ENCODE data around the gene WNT7B. TPM values are rescaled to one million over a fixed set of nuclear protein-coding genes. Genes with fewer than 3 reads are reported as not detected.

Gene WNT7B
- total RNA-seq, 4 donors from 2014 or later = 0.41 TPM; not detected in 3

DNA sequence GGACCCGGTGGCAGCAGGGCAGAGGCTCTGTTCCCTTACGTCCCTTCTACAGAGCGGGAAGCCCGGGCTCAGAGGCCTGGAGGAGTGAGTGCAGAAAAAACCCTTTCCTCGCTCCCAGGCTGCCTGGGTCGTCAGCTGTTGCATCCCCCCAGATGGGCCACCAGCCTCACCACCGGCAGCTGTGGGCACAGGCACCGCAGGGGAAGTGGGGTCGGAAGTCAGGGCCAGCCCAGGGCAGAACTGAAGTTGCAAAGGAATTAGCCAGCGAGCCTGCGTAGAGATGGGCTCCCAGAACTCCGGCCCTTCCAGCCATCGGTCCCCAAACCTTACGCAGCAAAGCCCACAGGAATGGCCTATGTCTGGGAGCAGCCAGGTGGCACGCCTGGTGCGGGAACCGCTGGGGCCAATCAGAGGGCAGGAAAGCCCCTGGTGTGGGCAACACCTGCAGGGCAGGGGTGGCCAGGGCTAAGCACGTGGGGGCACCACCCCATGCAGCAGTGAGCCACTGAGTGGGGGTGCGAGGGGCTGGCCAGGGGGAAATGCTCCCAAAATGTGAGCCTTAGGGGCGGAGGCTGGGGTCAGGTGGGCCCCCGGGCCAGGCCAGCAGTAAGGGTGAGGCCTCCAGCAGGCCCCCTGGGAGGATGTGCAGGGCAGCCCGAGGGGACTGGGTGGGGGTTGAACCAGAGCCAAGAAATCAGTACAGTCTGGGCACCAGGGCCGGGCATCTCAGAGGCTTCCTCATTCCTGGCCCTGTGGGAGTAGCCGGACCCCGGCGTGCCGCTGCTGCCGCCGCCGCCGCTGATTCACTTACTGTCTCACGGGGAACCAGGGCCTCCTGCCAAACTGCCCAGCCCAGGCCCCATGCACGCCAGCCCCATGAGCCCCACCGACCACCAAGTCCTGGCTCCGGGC lies 58.2 kb downstream of the WNT7B start:
- H3K9me3 ChIP-seq = no peaks in the 10 kb centered on the region
- H3K36me3 ChIP-seq = no peaks in the 10 kb centered on the region
- no peak overlapping the region for H3K4me3 ChIP-seq
- no peaks in the 10 kb centered on the region for H3K4me1 ChIP-seq
- no peak for DNase-seq
- intact Hi-C loops (cut with DNase I; ENCODE audit: low total_unique reads) = no loop called here
- no peak overlapping the region for H3K27ac ChIP-seq
- TF ChIP-seq CTCF (IDR thresholded peaks at IDR 0.05) = no peak
- no peak for TF ChIP-seq POLR2A (IDR thresholded peaks at IDR 0.05)
- no peaks in the 10 kb centered on the region for H3K27me3 ChIP-seq

DNA sequence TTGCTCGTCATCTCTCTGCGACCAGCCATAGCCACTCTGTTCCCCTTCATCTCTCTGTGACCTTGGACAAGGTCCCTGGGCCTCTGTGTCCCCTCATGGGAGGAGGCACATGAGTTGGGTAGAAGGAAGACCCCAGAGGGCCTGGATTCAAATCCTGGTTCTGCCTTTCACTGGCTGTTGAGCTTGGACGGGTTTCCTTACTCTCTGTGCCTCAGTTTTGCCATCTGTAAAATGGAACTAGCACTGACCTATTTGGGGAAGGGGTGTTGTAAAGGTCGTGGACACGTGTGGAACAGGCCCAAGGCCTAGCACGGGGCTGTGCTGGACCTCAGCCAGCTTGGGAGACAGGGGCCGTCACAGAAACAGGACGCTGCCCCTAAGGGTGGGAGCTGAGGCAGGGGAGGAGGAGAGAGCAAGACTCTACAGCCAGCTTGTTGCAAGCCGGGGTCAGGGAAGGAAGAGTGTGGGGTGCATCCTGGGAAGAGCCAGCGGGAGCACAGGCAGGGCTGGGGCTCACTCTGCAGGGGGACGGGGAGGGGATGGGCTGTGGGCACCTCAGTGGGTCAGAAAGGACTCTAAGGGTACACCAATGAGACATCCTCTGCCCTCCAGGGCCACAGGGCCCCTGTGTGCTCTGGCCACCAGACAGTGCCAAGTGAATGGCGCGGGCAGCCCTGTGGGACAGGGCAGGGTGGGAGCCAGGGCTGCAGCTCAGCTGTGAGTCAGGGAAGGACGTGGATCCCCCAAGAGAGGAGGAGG lies 59.1 kb downstream of the WNT7B start:
- intact Hi-C loops (cut with DNase I; ENCODE audit: low total_unique reads) = no loop called here
- DNase-seq = no peak

DNA sequence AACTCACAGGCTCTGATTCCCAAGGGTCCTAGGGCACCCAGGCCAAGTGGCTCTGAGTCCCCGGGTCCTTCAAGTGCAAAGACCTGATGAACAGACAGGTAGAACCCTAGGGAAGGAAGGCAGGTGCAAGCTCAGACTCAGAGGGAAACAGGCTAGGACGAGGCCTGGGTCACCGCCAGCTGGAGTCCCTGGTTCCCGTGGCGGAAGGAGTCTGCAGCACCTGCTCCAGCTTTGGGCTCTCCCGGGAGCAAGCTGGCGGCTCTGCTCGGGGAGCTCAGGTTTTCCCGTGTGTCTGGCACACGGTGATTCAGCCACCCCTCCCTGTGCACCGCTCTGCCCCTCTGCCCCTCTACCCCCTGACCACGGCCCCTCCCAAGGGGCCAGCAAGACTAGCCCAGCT lies 59.8 kb downstream of the WNT7B start:
- H3K36me3 ChIP-seq = no peaks in the 10 kb centered on the region
- no peak for TF ChIP-seq CTCF (IDR thresholded peaks at IDR 0.05)
- intact Hi-C loops (cut with DNase I; ENCODE audit: low total_unique reads) = no loop called here

More for the DNA sequence above, 59.1 kb downstream of the WNT7B start:
- no peaks in the 10 kb centered on the region for H3K9me3 ChIP-seq
- H3K4me1 ChIP-seq = no peaks in the 10 kb centered on the region
- no peaks in the 10 kb centered on the region for H3K36me3 ChIP-seq
- H3K27ac ChIP-seq = no peak overlapping the region
- no peak for TF ChIP-seq POLR2A (IDR thresholded peaks at IDR 0.05)
- TF ChIP-seq CTCF (IDR thresholded peaks at IDR 0.05) = no peak
- H3K27me3 ChIP-seq = no peaks in the 10 kb centered on the region
- H3K4me3 ChIP-seq = no peak overlapping the region

DNA sequence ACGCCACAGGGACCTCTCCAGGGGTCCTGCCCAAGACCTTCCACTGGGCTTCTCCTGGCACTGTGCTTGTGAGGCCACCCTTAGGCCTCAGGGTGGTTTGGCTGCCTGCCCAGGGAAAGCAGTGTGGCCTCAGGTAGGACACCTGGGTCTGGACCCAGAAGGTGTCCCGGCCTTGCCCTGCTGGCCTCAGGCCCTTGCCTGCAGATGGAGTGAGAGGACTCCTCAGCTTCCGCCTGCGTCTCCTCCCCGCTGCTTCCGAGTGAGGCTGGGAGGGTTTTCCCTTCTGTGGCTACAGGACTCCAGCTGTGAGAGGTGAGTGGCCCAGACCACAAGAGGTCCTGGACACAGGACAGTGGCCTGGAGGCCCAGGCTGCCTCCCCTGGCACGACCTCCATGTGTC lies 60.4 kb downstream of the WNT7B start:
- H3K4me1 ChIP-seq = no peaks in the 10 kb centered on the region
- no peaks in the 10 kb centered on the region for H3K9me3 ChIP-seq
- TF ChIP-seq POLR2A (IDR thresholded peaks at IDR 0.05) (no peak), CTCF (IDR thresholded peaks at IDR 0.05) (no peak)
- DNase-seq = no peak
- no peak overlapping the region for H3K4me3 ChIP-seq
- no peak overlapping the region for H3K27ac ChIP-seq
- intact Hi-C loops (cut with DNase I; ENCODE audit: low total_unique reads) = no loop called here
- no peaks in the 10 kb centered on the region for H3K27me3 ChIP-seq
- no peaks in the 10 kb centered on the region for H3K36me3 ChIP-seq

More for the DNA sequence above, 59.8 kb downstream of the WNT7B start:
- Histone ChIP-seq H3K4me1 (no peaks in the 10 kb centered on the region), H3K27ac (no peak overlapping the region), H3K27me3 (no peaks in the 10 kb centered on the region), H3K9me3 (no peaks in the 10 kb centered on the region), H3K4me3 (no peak overlapping the region)
- DNase-seq = no peak

GRCh38 chr22:45915841-45916240 lies 61.1 kb downstream of the WNT7B start:
- H3K9me3 ChIP-seq = no peaks in the 10 kb centered on the region
- H3K36me3 ChIP-seq = no peaks in the 10 kb centered on the region
- intact Hi-C loops (cut with DNase I; ENCODE audit: low total_unique reads) = no loop called here
- no peaks in the 10 kb centered on the region for H3K27me3 ChIP-seq
- no peak overlapping the region for H3K4me3 ChIP-seq
- H3K27ac ChIP-seq = no peak overlapping the region
- TF ChIP-seq POLR2A (IDR thresholded peaks at IDR 0.05) = no peak
- no peak for TF ChIP-seq CTCF (IDR thresholded peaks at IDR 0.05)
- DNase-seq = no peak
- H3K4me1 ChIP-seq = no peaks in the 10 kb centered on the region
